SKM-1 treated with dmso at 0.1 percent for 144 hours (cell line): Measurements from ENCODE around the gene SCUBE1.

Source experiments
- DNase-seq: peaks from one replicate; lab custom pipeline; 2025; ENCODE audit not compliant: unreplicated experiment; lab: John Stamatoyannopoulos, UW

The SCUBE1 gene

GRCh38 chr22:43303166-43303565 is 40.0 kb downstream of the SCUBE1 start:
- DNase-seq, result no peak

DNA sequence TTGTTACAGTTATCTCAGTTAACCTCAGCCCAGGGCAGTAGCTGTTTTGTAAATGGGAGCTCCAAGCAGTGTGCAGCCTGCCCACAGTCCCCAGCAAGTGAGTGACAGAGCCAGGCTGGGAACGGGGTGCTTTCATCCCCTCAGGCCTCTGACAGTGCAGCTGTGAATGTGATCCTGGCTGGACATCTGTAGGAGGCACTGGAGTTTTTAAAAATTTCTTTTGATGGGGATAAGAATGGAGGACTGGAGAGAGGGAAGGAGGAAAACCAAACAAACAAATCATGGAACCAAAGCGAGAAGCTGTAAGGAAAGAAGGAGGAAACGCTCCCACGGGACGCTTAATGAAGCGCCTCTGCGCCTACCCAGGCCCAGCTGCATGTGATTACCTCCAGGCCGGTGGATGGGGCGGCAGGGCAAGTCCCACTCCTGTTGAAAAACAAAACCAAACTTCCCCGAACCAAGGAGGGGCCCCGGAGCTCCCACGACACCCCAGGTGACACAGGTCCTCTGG is 40.6 kb downstream of the SCUBE1 start:
- no peak for DNase-seq

DNA sequence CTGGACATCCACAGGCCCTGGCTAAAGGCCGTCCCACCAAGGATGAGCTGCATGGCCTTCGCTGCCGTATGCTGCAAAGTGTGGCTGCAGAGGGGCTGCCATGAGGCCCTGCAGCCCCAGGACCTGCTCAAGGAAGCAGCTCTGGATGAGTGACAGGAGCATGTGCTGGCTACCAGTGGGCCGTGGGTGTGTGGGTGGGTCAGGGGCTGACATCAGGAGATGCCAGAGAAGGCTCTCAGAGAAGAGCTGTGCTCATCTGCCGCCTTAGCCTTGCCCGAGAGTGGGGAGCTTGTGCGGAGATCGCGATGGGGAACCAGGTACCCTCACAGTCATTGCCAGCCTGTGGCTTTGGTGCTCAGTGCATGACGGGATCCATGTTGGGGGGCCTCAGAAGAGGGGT is 41.3 kb downstream of the SCUBE1 start:
- no peak for DNase-seq

DNA sequence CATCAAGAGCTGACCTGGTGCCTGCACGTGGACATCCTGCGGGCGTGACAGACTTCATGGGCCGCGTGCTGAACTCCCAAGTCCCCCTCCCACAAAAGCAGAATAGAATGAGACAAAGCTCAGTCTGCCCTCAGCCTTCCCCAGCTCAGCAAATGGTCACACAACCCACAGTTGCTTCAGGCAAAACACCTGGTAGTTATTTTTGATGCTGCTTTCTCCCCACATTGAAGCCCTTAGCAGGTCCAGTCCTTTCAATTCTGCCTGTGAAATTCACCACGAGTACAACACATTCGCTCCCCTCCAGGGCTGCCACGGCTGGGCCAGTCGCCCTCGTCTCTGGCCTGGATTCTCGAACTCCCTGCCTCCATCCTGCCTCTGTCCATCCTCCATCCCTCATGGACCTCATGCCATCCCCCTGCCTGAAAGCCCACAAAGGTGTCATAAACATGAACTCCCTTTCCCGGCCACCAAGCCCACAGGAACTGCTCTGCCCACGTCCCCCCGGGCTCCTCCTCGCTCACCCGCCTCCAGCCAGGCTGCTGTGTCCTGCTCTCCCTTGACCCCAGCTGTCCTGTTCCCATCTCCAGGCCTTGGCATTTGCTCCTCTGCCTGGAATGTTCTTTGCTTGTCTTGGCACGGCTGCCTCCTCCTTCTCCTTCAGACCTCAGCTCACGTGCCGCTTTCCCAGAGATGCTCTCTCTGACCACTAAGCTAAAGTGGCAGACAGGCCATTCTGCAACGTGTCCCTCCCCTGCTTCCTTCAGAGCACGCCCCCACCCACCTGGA is 42.1 kb downstream of the SCUBE1 start:
- DNase-seq, result no peak

DNA sequence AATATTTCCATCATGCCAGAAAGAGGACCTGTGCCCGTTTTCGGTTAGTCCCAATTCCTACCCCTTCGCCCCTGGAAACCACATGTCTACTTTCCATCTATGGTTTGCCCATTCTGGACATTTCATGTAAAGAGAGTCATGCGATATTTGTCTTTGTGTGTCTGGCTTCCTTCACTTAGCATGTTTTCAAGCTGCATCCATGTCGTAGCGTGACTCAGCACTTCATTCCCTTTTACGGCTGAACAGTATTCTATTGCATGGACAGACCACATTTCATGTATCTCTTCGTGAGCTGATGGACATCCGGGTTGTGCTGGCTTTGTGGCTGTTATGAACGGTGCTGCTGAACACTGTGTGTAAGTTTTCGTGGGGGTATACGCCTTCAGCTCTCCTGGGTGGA is 43.4 kb downstream of the SCUBE1 start:
- no peak for DNase-seq

DNA sequence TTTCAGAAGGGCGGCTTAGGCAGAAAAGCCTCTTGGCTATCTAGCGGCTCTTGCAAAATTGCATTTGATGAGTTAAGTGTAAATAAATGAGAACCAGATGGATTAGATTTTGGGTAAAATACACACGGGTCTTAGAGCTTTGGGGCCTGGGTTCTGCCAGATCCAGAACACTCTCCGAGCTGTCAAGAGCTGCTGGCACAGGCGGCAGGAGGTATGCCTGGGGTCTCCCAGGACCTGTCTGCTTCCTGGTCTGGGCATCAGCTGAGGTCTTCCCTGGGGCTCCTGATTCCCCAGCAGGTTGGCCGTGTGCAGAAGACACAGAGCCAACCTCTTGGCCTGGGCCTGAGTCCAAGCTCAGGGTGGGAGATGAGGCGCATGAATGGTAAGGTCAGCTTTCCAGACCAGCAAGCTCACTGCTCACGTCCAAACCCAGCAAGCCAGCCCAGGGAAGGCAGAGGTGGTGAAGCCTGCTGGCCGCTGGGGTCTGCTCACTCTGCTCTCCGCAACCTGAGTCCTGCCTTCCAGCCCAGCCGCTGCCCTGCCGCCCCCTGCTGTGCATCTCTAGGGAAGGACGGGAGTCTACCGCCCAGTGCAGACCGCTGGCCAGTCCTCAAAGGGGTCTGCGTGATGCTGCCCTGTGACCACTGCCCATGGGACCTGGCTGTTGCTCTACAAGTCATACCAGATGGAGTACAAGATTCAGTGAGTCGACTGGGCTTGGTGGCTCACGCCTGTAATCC is 44.9 kb downstream of the SCUBE1 start:
- no peak for DNase-seq

GRCh38 chr22:43297270-43298061 is 45.7 kb downstream of the SCUBE1 start:
- DNase-seq, result no peak

GRCh38 chr22:43296276-43296902 is 46.8 kb downstream of the SCUBE1 start:
- no peak for DNase-seq

GRCh38 chr22:43295660-43296059 is 47.5 kb downstream of the SCUBE1 start:
- DNase-seq, result no peak

DNA sequence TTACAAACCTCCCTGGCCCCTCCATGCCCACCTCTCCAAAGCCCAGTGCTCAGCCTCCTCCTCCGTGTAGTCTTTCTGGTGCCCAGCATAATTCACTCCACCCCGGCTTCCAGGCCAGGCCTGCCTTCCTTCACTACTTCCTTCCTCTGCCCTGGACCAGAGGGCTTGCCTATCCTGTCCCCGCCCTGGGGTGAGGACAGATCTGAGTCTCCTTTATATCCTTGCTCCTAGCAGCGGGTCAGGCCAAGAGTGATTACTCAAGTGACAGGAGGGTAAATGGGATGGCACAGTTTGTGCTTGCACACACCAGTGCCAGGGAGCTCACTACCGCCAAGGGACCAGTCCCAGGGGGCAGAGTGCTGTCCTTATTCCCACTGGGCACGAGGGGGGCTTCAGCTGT is 48.0 kb downstream of the SCUBE1 start:
- DNase-seq, result no peak

GRCh38 chr22:43293655-43294392 is 49.3 kb downstream of the SCUBE1 start:
- no peak for DNase-seq

GRCh38 chr22:43293259-43293654 is 49.9 kb downstream of the SCUBE1 start:
- no peak for DNase-seq

GRCh38 chr22:43292630-43293018 is 50.5 kb downstream of the SCUBE1 start:
- no peak for DNase-seq

DNA sequence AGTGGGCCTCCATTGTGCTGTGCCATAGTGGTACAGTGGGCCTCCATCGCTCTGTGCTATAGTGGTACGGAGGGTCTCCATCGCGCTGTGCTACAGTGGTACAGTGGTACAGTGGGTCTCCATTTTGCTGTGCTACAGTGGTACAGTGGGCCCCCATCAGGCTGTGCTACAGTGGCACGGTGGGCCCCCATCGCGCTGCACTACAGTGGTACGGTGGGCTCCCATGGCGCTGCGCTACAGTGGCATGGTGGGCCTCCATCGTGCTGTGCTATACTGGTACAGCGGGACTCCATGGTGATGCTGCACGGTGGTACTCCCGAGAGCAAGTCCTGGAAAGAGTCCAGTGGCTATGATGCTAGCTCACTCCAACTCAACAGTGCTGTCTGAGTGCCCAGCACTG is 51.8 kb downstream of the SCUBE1 start:
- DNase-seq, result no peak

- no peak for DNase-seq
Measured at GRCh38 chr22:43289976-43290721, 53.0 kb downstream of the SCUBE1 start.

DNA sequence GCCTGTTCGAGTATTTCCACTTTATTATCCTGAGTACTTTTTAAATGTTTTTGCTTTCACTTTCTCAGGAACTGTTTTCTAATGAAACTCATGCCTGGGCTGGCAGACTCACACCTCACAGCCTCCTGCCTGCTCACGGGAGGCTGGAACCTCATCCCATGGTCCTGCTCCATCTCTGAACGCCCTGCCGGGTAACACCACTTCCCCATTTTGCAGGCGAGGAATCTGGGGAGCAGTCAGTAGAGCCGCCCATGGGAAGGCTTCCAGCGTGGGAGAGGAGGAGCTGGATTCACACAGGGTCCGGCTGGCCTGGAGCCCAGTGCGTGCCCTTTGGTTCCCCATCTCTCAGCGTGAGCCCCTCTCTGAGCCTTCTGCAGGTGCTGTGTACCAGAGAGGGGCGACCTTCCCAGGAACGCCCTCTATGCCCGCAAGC is 53.6 kb downstream of the SCUBE1 start:
- DNase-seq, result no peak

DNA sequence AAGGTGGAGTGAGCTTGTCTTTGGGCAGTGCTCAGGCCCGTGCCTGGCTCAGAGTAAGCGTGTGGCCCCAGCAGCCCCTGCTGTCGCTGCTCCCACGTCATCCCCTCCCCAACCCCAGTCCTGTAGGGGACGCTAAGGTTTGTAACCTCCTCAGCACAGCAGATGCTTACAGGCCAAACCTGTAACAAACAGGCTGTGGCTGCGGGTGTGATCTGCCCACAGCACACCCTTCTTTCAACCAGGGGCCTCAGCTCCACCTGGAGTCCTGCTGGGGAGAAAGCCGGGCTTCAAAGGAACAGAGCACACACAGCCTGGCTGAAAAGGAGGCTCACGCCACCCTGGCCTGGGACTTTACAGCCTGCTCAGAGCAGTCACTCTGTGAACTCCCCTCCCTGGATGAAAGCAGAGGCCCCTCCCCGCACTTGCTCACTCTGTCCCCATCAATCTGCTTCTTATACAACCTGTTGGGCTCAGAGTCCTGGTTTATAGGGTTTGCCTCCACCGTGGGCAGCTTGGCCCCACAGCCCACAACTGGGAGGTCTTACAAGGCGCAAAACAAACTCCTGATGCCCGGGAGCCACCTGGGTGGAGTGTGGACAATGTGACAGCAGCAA is 54.3 kb downstream of the SCUBE1 start:
- no peak for DNase-seq

- no peak for DNase-seq
Measured at GRCh38 chr22:43288378-43288777, 54.8 kb downstream of the SCUBE1 start.

GRCh38 chr22:43287441-43287840 is 55.7 kb downstream of the SCUBE1 start:
- DNase-seq, result no peak
